HL-60 (cell line): ENCODE results near the gene IGF2BP3.

Experiments
- POLR2AphosphoS5 ChIP-seq: IDR thresholded peaks from 2 replicates; pipeline ENCODE4 v1.6.1; 2012; ENCODE audit warnings: low read depth
- TF ChIP-seq, protein P1 (sequence below): IDR thresholded peaks from one replicate; pipeline ENCODE4 v1.5.1; 2011; ENCODE audit warnings: low read length, control low read depth, inconsistent platforms; ENCODE audit not compliant: insufficient read depth

DNA sequence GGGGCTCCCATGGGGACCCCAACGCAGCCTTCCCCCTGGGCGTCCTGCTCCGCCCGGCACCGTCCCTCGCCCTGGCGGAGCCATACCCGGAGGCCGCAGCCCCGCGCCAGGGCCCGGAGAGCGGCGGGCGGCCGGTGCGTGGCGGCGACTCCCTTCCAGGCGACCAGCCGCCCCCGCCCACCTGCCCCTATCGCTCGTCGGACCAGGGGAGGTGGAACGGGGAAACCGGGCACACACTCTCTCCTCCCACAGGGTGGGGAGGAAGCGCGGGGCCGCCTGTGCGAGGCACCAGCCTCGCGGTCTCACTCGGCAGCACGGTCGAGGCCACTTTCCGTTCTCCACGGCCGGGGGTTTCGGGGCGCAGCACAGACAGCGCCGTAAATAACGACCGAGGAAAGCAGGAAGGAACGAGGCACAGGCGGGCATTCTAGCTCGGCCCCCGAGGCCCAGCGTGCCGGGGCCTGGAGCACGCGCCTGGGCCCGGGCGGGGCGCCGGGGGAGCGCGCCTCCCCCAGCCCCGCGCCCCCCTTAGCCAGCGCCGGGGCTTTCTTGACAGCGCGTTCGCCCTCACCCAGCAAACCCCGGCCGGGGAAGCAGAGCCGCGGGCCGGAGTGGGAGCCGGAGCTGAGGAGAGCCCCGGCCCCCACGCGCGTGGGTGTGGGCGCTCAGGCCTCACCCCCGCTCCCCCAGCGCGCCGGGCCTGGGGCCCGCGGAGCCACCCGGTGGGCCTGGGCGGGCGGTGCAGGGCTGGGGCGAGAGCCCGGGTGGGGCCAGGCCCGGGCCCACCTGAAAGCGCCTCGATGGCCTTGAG lies 936 bp downstream of the IGF2BP3 start:
- no peak; the same call in 1 of the 2 replicates for TF ChIP-seq POLR2AphosphoS5
- TF ChIP-seq, protein P1, sequence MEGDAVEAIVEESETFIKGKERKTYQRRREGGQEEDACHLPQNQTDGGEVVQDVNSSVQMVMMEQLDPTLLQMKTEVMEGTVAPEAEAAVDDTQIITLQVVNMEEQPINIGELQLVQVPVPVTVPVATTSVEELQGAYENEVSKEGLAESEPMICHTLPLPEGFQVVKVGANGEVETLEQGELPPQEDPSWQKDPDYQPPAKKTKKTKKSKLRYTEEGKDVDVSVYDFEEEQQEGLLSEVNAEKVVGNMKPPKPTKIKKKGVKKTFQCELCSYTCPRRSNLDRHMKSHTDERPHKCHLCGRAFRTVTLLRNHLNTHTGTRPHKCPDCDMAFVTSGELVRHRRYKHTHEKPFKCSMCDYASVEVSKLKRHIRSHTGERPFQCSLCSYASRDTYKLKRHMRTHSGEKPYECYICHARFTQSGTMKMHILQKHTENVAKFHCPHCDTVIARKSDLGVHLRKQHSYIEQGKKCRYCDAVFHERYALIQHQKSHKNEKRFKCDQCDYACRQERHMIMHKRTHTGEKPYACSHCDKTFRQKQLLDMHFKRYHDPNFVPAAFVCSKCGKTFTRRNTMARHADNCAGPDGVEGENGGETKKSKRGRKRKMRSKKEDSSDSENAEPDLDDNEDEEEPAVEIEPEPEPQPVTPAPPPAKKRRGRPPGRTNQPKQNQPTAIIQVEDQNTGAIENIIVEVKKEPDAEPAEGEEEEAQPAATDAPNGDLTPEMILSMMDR, result no peak
